ENCODE measurements around the gene ENOX1. TPM values are rescaled to one million over a fixed set of nuclear protein-coding genes. Genes with fewer than 3 reads are reported as not detected.
A peak's percentile ranks its signal among the peaks of the same experiment; 100 is the strongest.

Gene ENOX1
- polyA plus RNA-seq, 2 of the 4 experiments (the other 2 are of a cell fraction) = 0.28 to 0.41 TPM

- Histone ChIP-seq H3K4me3 (no peak overlapping the region), H3K9me3 (no peaks in the 10 kb centered on the region; the same call in 2 of the 3 replicates), H3K27ac (no peak overlapping the region), H3K4me1 (peaks cover 18% of the 10 kb centered on the region; the same call in 2 of the 3 replicates), H3K4me2 (0 out of 3 replicates have a peak overlapping the region, but pooled peaks have one; percentile 8)
- ChIA-PET CTCF (no interaction called here), POLR2A (interaction anchor here (0.7 kb wide), 1 partner anchor 1160 kb away, joined by 3 read pairs; no protein-coding TSS in a partner anchor)
- peak in 1 of 2 experiments; percentile 12 for DNase-seq (ENCODE audit: low read depth in 1 of 2, low spot score in 1 of 2)
- FAIRE-seq = no peak
- 63% methylated on average over 2 of the region's 2 CpGs for WGBS (ENCODE audit: missing lambda C conversion rate)
- no peak for ATAC-seq
- no peak for TF ChIP-seq REST (IDR thresholded peaks at IDR 0.05)
- TF ChIP-seq EHMT2 (IDR thresholded peaks at IDR 0.05; ENCODE audit: low read depth) = no peak
- TF ChIP-seq POLR2A (IDR thresholded peaks at IDR 0.05; ENCODE audit: low read length) = no peak
- TF ChIP-seq CEBPB (IDR thresholded peaks at IDR 0.05) = no peak
- TF ChIP-seq RAD21 (conservative IDR thresholded peaks at IDR 0.05 in 1 of 2, IDR thresholded peaks at IDR 0.05 in 1 of 2) = no peak
- TF ChIP-seq E2F6 (IDR thresholded peaks at IDR 0.05; ENCODE audit: borderline replicate concordance, low read depth) = no peak
- no peak for TF ChIP-seq FOSB (CRISPR knock-in tag; IDR thresholded peaks at IDR 0.05)
- no peak for TF ChIP-seq TFCP2L1 (CRISPR knock-in tag; IDR thresholded peaks at IDR 0.05)
- no peak for TF ChIP-seq PBX3 (IDR thresholded peaks at IDR 0.05)
- TF ChIP-seq CTCF (IDR thresholded peaks at IDR 0.05) = no peak
- no peak for TF ChIP-seq NFE2L2 (conservative IDR thresholded peaks at IDR 0.05; ENCODE audit: low read length)
- TF ChIP-seq HES2 (IDR thresholded peaks at IDR 0.05) = no peak
- TF ChIP-seq FOSL2 (IDR thresholded peaks at IDR 0.05) = no peak
- no peak for TF ChIP-seq FOSL2 (CRISPR knock-in tag; IDR thresholded peaks at IDR 0.05)
- TF ChIP-seq RCOR1 (IDR thresholded peaks at IDR 0.05; ENCODE audit: low read depth, low read length) = no peak
- TF ChIP-seq EP300 (IDR thresholded peaks at IDR 0.05) = no peak
- TF ChIP-seq HOXB5 (CRISPR knock-in tag; IDR thresholded peaks at IDR 0.05) = no peak
These were observed 242.8 kb downstream of the ENOX1 start for GRCh38 chr13:43544011-43544410.

GRCh38 chr13:43543331-43543730, 243.4 kb downstream of the ENOX1 start:
- no peak for FAIRE-seq
- no peak for TF ChIP-seq CEBPB (IDR thresholded peaks at IDR 0.05)
- no peak for TF ChIP-seq ATOH8 (CRISPR knock-in tag; IDR thresholded peaks at IDR 0.05; ENCODE audit: low read depth)
- no peak for TF ChIP-seq ZNF302 (CRISPR knock-in tag; IDR thresholded peaks at IDR 0.05)

More at GRCh38 chr13:43543331-43543730, 243.4 kb downstream of the ENOX1 start:
- ChIA-PET CTCF (no interaction called here), POLR2A (no interaction called here)
- peaks cover 18% of the 10 kb centered on the region; the same call in 2 of the 3 replicates for H3K4me1 ChIP-seq
- H3K9me3 ChIP-seq = peaks cover 2% of the 10 kb centered on the region; the same call in 1 of the 3 replicates
- DNase-seq (ENCODE audit: low read depth in 1 of 2, low spot score in 1 of 2) = no peak
- H3K4me3 ChIP-seq = no peak overlapping the region
- no peak overlapping the region for H3K4me2 ChIP-seq
- no peak overlapping the region for H3K27ac ChIP-seq
- no peak for ATAC-seq
- 81% methylated on average over 2 of the region's 2 CpGs for WGBS (ENCODE audit: missing lambda C conversion rate)
